Measurements from ENCODE around the gene SLC25A20.

DNA sequence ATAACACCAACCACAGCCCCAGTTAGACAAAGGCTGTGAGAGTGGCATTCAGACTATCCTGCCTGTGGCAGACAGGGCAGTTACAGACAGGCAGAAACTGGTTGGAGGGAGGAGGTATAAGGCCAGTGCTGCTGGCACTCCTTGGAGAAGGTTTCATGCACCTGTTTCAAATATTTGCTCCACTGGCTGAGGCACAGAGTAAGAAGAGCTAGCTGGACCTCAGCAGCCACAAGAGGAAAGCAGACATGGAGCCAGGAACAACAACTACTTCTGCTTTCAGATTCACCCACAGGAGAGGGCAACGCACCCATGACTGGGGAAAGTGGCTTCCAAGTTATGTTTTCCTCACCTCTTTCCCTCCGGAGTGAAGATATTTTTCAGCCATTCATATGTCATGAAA is 39.5 kb downstream of the SLC25A20 start:
- TF ChIP-seq, protein P1, sequence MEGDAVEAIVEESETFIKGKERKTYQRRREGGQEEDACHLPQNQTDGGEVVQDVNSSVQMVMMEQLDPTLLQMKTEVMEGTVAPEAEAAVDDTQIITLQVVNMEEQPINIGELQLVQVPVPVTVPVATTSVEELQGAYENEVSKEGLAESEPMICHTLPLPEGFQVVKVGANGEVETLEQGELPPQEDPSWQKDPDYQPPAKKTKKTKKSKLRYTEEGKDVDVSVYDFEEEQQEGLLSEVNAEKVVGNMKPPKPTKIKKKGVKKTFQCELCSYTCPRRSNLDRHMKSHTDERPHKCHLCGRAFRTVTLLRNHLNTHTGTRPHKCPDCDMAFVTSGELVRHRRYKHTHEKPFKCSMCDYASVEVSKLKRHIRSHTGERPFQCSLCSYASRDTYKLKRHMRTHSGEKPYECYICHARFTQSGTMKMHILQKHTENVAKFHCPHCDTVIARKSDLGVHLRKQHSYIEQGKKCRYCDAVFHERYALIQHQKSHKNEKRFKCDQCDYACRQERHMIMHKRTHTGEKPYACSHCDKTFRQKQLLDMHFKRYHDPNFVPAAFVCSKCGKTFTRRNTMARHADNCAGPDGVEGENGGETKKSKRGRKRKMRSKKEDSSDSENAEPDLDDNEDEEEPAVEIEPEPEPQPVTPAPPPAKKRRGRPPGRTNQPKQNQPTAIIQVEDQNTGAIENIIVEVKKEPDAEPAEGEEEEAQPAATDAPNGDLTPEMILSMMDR (optimal IDR thresholded peaks at IDR 0.05 in 1 of 3, IDR thresholded peaks at IDR 0.05 in 1 of 3, conservative IDR thresholded peaks at IDR 0.05 in 1 of 3; ENCODE audit: extremely low read depth in 1 of 3, insufficient read depth in 2 of 3, low read length in 3 of 3) = no peak
- TF ChIP-seq EZH2 (IDR thresholded peaks at IDR 0.05; ENCODE audit: low read length) = no peak
